H1 (cell line): ENCODE data around the gene TLL1. TPM values are rescaled to one million over a fixed set of nuclear protein-coding genes. Genes with fewer than 3 reads are reported as not detected.

Experiments
- CTCF ChIA-PET: fragments of 300-600 bp; sonication (Branson Sonifier 250); formaldehyde crosslinking; loops from one replicate; lab custom pipeline; 2021; ENCODE audit not compliant: partially characterized antibody; lab: Charles Lee
- POLR2A ChIA-PET: fragments of 300-600 bp; sonication (Branson Sonifier 250); formaldehyde crosslinking; loops from one replicate; lab custom pipeline; 2021; ENCODE audit warnings: inconsistent platforms; ENCODE audit not compliant: partially characterized antibody; lab: Charles Lee
- DNase-seq, 2 experiments: peaks; one replicate each; pipeline versions ENCODE4 v3.0.0 to v3.0.0-alpha.2; 2010 to 2022; ENCODE audit warnings: low spot score in 2 of 2, low read depth in 1 of 2, mixed read lengths in 1 of 2
- FAIRE-seq: peaks from 2 replicates; lab custom pipeline; 2011; peaks lifted over from hg19 to GRCh38; lab: Jason Lieb, UNC
- H2AFZ ChIP-seq: 2 replicates; pipeline ENCODE4 v1.8.1; 2012; ENCODE audit warnings: low read length, inconsistent platforms
- H2AK5ac ChIP-seq: 2 replicates; pipeline ENCODE4 v1.6.1; 2013; ENCODE audit warnings: low read depth, low read length
- H2BK120ac ChIP-seq: replicated peaks from 2 replicates; pipeline ENCODE3; 2013; ENCODE audit warnings: low read depth, low read length, inconsistent platforms
- H2BK12ac ChIP-seq: 2 replicates; pipeline ENCODE4 v1.6.1; 2013; ENCODE audit warnings: low read depth, low read length
- H2BK15ac ChIP-seq: 2 replicates; pipeline ENCODE4 v1.6.1; 2013; ENCODE audit warnings: low read length
- H2BK20ac ChIP-seq: 2 replicates; pipeline ENCODE4 v1.6.1; 2013; ENCODE audit warnings: low read length
- H2BK5ac ChIP-seq: 2 replicates; pipeline ENCODE4 v1.6.1; 2013; ENCODE audit warnings: low read depth, low read length
- H3K14ac ChIP-seq: 2 replicates; pipeline ENCODE4 v1.6.1; 2013; ENCODE audit warnings: inconsistent platforms; ENCODE audit not compliant: insufficient read length
- H3K18ac ChIP-seq: 2 replicates; pipeline ENCODE4 v1.6.1; 2013; ENCODE audit warnings: low read length; ENCODE audit errors: extremely low read depth
- H3K23ac ChIP-seq: 2 replicates; pipeline ENCODE4 v1.6.1; 2013; ENCODE audit warnings: inconsistent platforms; ENCODE audit not compliant: insufficient read length
- H3K23me2 ChIP-seq: 2 replicates; pipeline ENCODE4 v1.6.1; 2013; ENCODE audit warnings: low read depth, low read length
- H3K27ac ChIP-seq: 2 replicates; pipeline ENCODE4 v1.6.1; 2011; ENCODE audit warnings: low read depth, low read length, inconsistent platforms
- H3K27me3 ChIP-seq, 4 experiments: replicated peaks in 1 of 4; 1 replicate in 1 of 4; 2 replicates in 3 of 4; pipeline versions ENCODE4 v1.6.1 to v1.8.1; 2011 to 2013; ENCODE audit warnings: low read length in 3 of 4, mild to moderate bottlenecking in 3 of 4, inconsistent platforms in 2 of 4, mixed read lengths in 2 of 4, moderate library complexity in 1 of 4; ENCODE audit not compliant: control insufficient read depth in 3 of 4, insufficient read depth in 3 of 4; ENCODE audit errors: extremely low read depth in 1 of 4
- H3K36me3 ChIP-seq, 4 experiments: 2 replicates each; pipeline versions ENCODE4 v1.6.1 to v1.8.1; 2011 to 2013; ENCODE audit warnings: mild to moderate bottlenecking in 4 of 4, low read length in 3 of 4, moderate library complexity in 2 of 4, control low read depth in 1 of 4, inconsistent platforms in 1 of 4; ENCODE audit not compliant: insufficient read depth in 4 of 4, control insufficient read depth in 2 of 4
- H3K4ac ChIP-seq: replicated peaks from 2 replicates; pipeline ENCODE3; 2013; ENCODE audit warnings: low read length, low read depth, mixed read lengths, inconsistent platforms; ENCODE audit not compliant: insufficient read length
- H3K4me1 ChIP-seq, 4 experiments: replicated peaks in 1 of 4; 1 replicate in 1 of 4; 2 replicates in 3 of 4; pipeline versions ENCODE4 v1.6.1 to v1.8.1; 2011 to 2013; ENCODE audit warnings: low read length in 3 of 4, inconsistent platforms in 2 of 4, mixed read lengths in 1 of 4; ENCODE audit not compliant: insufficient read depth in 4 of 4, control insufficient read depth in 3 of 4
- H3K4me2 ChIP-seq, 2 experiments: 2 replicates each; pipeline versions ENCODE4 v1.6.1 to v1.8.1; 2011 to 2013; ENCODE audit warnings: low read depth in 2 of 2, low read length in 2 of 2, control low read depth in 1 of 2, inconsistent platforms in 1 of 2, mild to moderate bottlenecking in 1 of 2; ENCODE audit not compliant: insufficient read depth in 1 of 2
- H3K4me3 ChIP-seq, 4 experiments: fragments of 200-600, 300-600 bp in 1 of 4; sonication (generic), shearing (Covaris generic), sonication (Bioruptor Twin) in 1 of 4; 2 replicates each; pipeline versions ENCODE4 v1.5.1 to v1.8.1; 2011 to 2016; ENCODE audit warnings: low read length in 4 of 4, low read depth in 3 of 4, control low read depth in 2 of 4, inconsistent platforms in 2 of 4, mild to moderate bottlenecking in 2 of 4, mixed read lengths in 1 of 4, moderate library complexity in 1 of 4; ENCODE audit not compliant: insufficient read depth in 2 of 4; ENCODE audit errors: extremely low read depth in 1 of 4
- H3K56ac ChIP-seq: replicated peaks from 2 replicates; pipeline ENCODE3; 2013; ENCODE audit warnings: low read depth, mild to moderate bottlenecking, mixed read lengths, low read length, inconsistent platforms; ENCODE audit not compliant: insufficient read length
- H3K79me1 ChIP-seq: 2 replicates; pipeline ENCODE4 v1.6.1; 2013; ENCODE audit warnings: low read depth, low read length, control low read depth
- H3K79me2 ChIP-seq, 2 experiments: 2 replicates each; pipeline versions ENCODE4 v1.6.1 to v1.8.1; 2012 to 2013; ENCODE audit warnings: low read length in 2 of 2, mild to moderate bottlenecking in 2 of 2, inconsistent platforms in 1 of 2; ENCODE audit not compliant: insufficient read depth in 2 of 2, control insufficient read depth in 1 of 2
- H3K9ac ChIP-seq, 4 experiments: replicated peaks in 1 of 4; 1 replicate in 1 of 4; 2 replicates in 3 of 4; pipeline versions ENCODE4 v1.6.1 to v1.8.1; 2011 to 2013; ENCODE audit warnings: low read depth in 3 of 4, low read length in 3 of 4, control low read depth in 2 of 4, mild to moderate bottlenecking in 2 of 4, moderate library complexity in 2 of 4, inconsistent platforms in 1 of 4; ENCODE audit errors: extremely low read depth in 1 of 4
- H3K9me3 ChIP-seq, 2 experiments: 2 replicates each; pipeline versions ENCODE4 v1.6.1 to v1.8.1; 2012 to 2013; ENCODE audit warnings: mild to moderate bottlenecking in 2 of 2, moderate library complexity in 2 of 2, control low read depth in 1 of 2, inconsistent platforms in 1 of 2, low read depth in 1 of 2, low read length in 1 of 2, mixed read lengths in 1 of 2; ENCODE audit not compliant: insufficient read depth in 2 of 2
- H4K20me1 ChIP-seq, 2 experiments: replicated peaks in 1 of 2; 2 replicates each; pipeline versions ENCODE3 to v1.8.1; 2011 to 2013; ENCODE audit warnings: inconsistent platforms in 2 of 2, low read length in 2 of 2, mild to moderate bottlenecking in 1 of 2; ENCODE audit not compliant: insufficient read depth in 2 of 2, control insufficient read depth in 1 of 2
- H4K5ac ChIP-seq: 2 replicates; pipeline ENCODE4 v1.6.1; 2013; ENCODE audit warnings: low read length, low read depth, mixed read lengths, inconsistent platforms; ENCODE audit not compliant: insufficient read length
- H4K8ac ChIP-seq: 2 replicates; pipeline ENCODE4 v1.8.0; 2013; ENCODE audit warnings: mild to moderate bottlenecking, moderate library complexity, low read length, inconsistent platforms; ENCODE audit not compliant: insufficient read depth; ENCODE audit errors: extremely low read depth
- H4K91ac ChIP-seq: replicated peaks from 2 replicates; pipeline ENCODE3; 2013; ENCODE audit warnings: low read length, mixed read lengths, inconsistent platforms; ENCODE audit not compliant: insufficient read length
- CHD2 ChIP-seq: IDR thresholded peaks from 2 replicates; pipeline ENCODE4 v1.6.1; 2012; ENCODE audit warnings: low read length, improper control_type of control experiment
- CREB1 ChIP-seq: IDR thresholded peaks from 2 replicates; pipeline ENCODE4 v1.6.1; 2012; ENCODE audit warnings: inconsistent platforms
- CTBP2 ChIP-seq: IDR thresholded peaks from 2 replicates; pipeline ENCODE4 v1.7.0; 2011; ENCODE audit warnings: borderline replicate concordance, mild to moderate bottlenecking, moderate library complexity, mixed read lengths, low read length; ENCODE audit not compliant: insufficient read depth, insufficient read length
- JUN ChIP-seq: IDR thresholded peaks from 2 replicates; pipeline ENCODE4 v1.6.1; 2011; ENCODE audit warnings: low read depth, mild to moderate bottlenecking, improper control_type of control experiment, low read length
- JUND ChIP-seq: IDR thresholded peaks from 2 replicates; pipeline ENCODE4 v1.6.1; 2011; ENCODE audit warnings: mild to moderate bottlenecking, improper control_type of control experiment, low read length
- POLR2AphosphoS5 ChIP-seq: IDR thresholded peaks from 2 replicates; pipeline ENCODE4 v1.6.1; 2011; ENCODE audit warnings: low read depth, low read length
- RBBP5 ChIP-seq: IDR thresholded peaks from 2 replicates; pipeline ENCODE4 v1.7.1; 2012; ENCODE audit warnings: low read depth, mild to moderate bottlenecking, inconsistent platforms, low read length, moderate library complexity, borderline replicate concordance
- RFX5 ChIP-seq: IDR thresholded peaks from 2 replicates; pipeline ENCODE4 v1.6.1; 2011; ENCODE audit warnings: low read depth, low read length, improper control_type of control experiment, borderline replicate concordance
- RNF2 ChIP-seq: fragments of 200-900, 300-1000 bp; sonication (generic); IDR thresholded peaks from 2 replicates; pipeline ENCODE4 v1.7.1; 2016; ENCODE audit warnings: borderline replicate concordance, low read depth, mild to moderate bottlenecking, antibody characterized with exemption, low read length; ENCODE audit not compliant: poor library complexity, severe bottlenecking; ENCODE audit errors: missing control alignments
- SP1 ChIP-seq: IDR thresholded peaks from 2 replicates; pipeline ENCODE4 v1.6.1; 2011; ENCODE audit warnings: low read depth, low read length
- SRF ChIP-seq: IDR thresholded peaks from 2 replicates; pipeline ENCODE4 v1.6.1; 2011; ENCODE audit warnings: mild to moderate bottlenecking, low read depth, low read length, moderate library complexity
- SUZ12 ChIP-seq: fragments of 200-600 bp; sonication (generic); IDR thresholded peaks from 2 replicates; pipeline ENCODE4 v1.6.1; 2012; ENCODE audit warnings: mild to moderate bottlenecking, inconsistent platforms, low read length, moderate library complexity, mixed read lengths
- TEAD4 ChIP-seq: IDR thresholded peaks from 2 replicates; pipeline ENCODE4 v1.6.1; 2012; ENCODE audit warnings: low read depth, low read length, inconsistent platforms, mixed read lengths
- WGBS, 2 experiments: shearing (Covaris generic) in 1 of 2; methylation state at CpG; one replicate each; pipeline versions ENCODE4 v1.1.6 to v1.1.7; 2013 to 2015; ENCODE audit warnings: low lambda C conversion rate in 2 of 2, mixed read lengths in 2 of 2, inconsistent platforms in 1 of 2, low coverage in 1 of 2, missing lambda C conversion rate in 1 of 2; ENCODE audit not compliant: insufficient replicate concordance in 2 of 2, insufficient coverage in 1 of 2, insufficient read length in 1 of 2; ENCODE audit errors: extremely low coverage in 1 of 2, missing lambda C conversion rate in 1 of 2; 5-methylcytosine and 5-hydroxymethylcytosine counted together
- polyA plus RNA-seq, 7 experiments: library from polyadenylated mRNA; depleted of rRNA in 3 of 7; stranded (reverse) in 5 of 7; unstranded in 2 of 7; fragments of >200 nt in 5 of 7; fragments of 200-250 nt in 2 of 7; gene quantifications; 1 replicate in 5 of 7; 2 replicates in 1 of 7; 4 replicates in 1 of 7; pipeline versions ENCODE4 v1.2.1 to v1.2.3, GENCODE V29; 2011 to 2013; ENCODE audit warnings: missing spikeins in 2 of 7, mixed read lengths in 2 of 7
- total RNA-seq: library from RNA; stranded (reverse); fragmentation: NEBNext Ultra II Directional; extraction: Animal tissue kit (Norgen Biotek cat#: 25700); gene quantifications from 2 replicates; pipeline ENCODE4 v1.2.1, GENCODE V29; 2021
- TF ChIP-seq, protein P1 (sequence below): IDR thresholded peaks from 2 replicates; pipeline ENCODE4 v1.6.1; 2012; ENCODE audit warnings: inconsistent platforms

TLL1 gene
- total and polyA plus RNA-seq, 2 of the 8 experiments (the other 6 are each of a cell fraction or from before 2014, with no cell fraction given) = 0.18 to 1.1 TPM

GRCh38 chr4:165894159-165894558 lies 21.1 kb downstream of the TLL1 start:
- Histone ChIP-seq H3K9ac (no peak overlapping the region), H4K20me1 (no peaks in the 10 kb centered on the region), H2BK15ac (no peak overlapping the region), H4K91ac (no peak overlapping the region), H4K5ac (no peak overlapping the region), H3K4ac (no peak overlapping the region), H3K27me3 (no peaks in the 10 kb centered on the region), H3K36me3 (no peaks in the 10 kb centered on the region), H2BK120ac (no peak overlapping the region), H3K4me2 (no peak overlapping the region), H3K4me1 (no peaks in the 10 kb centered on the region), H3K56ac (no peak overlapping the region), H4K8ac (no peak overlapping the region), H3K14ac (no peak overlapping the region), H3K23me2 (no peaks in the 10 kb centered on the region), H2BK5ac (no peak overlapping the region), H3K18ac (no peak overlapping the region), H3K79me2 (no peaks in the 10 kb centered on the region), H3K27ac (no peak overlapping the region), H3K4me3 (no peak overlapping the region), H3K79me1 (no peaks in the 10 kb centered on the region), H3K9me3 (peaks cover 7 to 13% of the 10 kb centered on the region in 2 experiments), H2BK20ac (no peak overlapping the region), H3K23ac (no peak overlapping the region), H2BK12ac (no peak overlapping the region), H2AK5ac (no peak overlapping the region), H2AFZ (no peak overlapping the region)
- DNase-seq = no peak
- POLR2A ChIA-PET = no interaction called here
- TF ChIP-seq JUND = no peak
- TF ChIP-seq CHD2 = no peak
- TF ChIP-seq SRF = no peak
- no peak for TF ChIP-seq SUZ12
- TF ChIP-seq RBBP5 = no peak
- no peak for TF ChIP-seq CTBP2
- no peak for TF ChIP-seq CREB1
- TF ChIP-seq JUN = no peak
- TF ChIP-seq SP1 = no peak
- TF ChIP-seq, protein P1, sequence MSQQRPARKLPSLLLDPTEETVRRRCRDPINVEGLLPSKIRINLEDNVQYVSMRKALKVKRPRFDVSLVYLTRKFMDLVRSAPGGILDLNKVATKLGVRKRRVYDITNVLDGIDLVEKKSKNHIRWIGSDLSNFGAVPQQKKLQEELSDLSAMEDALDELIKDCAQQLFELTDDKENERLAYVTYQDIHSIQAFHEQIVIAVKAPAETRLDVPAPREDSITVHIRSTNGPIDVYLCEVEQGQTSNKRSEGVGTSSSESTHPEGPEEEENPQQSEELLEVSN = no peak
- no peak for TF ChIP-seq RNF2
- no peak for TF ChIP-seq POLR2AphosphoS5
- TF ChIP-seq TEAD4 = no peak
- no peak for TF ChIP-seq RFX5
- 83% methylated on average over 1 of the region's 1 CpG; no CpG with 5 or more reads in 1 of the 2 experiments for WGBS, 2 experiments
- CTCF ChIA-PET = interaction anchor here (0.6 kb wide), 1 partner anchor 213 kb away, joined by 4 read pairs; no protein-coding TSS in a partner anchor
- FAIRE-seq = no peak
